Esophagus squamous epithelium (tissue), 4 donors: Measurements from ENCODE around the gene PNPO.

Source experiments
- POLR2A ChIP-seq, 4 donors: fragments of 450-650 bp; IDR thresholded peaks; one replicate each; pipeline ENCODE4 v1.6.1; 2017; ENCODE audit warnings: antibody characterized with exemption in 4 of 4, mild to moderate bottlenecking in 4 of 4, moderate library complexity in 3 of 4
- TF ChIP-seq, protein P1 (sequence below), 6 experiments: fragments of 450-650 bp in 4 of 6; fragments of 200-600 bp in 2 of 6; sonication (generic) in 2 of 6; IDR thresholded peaks; one replicate each; pipeline ENCODE4 v1.5.1; 2016 to 2019; ENCODE audit warnings: antibody characterized with exemption in 6 of 6, mild to moderate bottlenecking in 4 of 6, moderate library complexity in 4 of 6

GRCh38 chr17:47953909-47954308 lies 12.5 kb downstream of the PNPO start:
- TF ChIP-seq, protein P1, sequence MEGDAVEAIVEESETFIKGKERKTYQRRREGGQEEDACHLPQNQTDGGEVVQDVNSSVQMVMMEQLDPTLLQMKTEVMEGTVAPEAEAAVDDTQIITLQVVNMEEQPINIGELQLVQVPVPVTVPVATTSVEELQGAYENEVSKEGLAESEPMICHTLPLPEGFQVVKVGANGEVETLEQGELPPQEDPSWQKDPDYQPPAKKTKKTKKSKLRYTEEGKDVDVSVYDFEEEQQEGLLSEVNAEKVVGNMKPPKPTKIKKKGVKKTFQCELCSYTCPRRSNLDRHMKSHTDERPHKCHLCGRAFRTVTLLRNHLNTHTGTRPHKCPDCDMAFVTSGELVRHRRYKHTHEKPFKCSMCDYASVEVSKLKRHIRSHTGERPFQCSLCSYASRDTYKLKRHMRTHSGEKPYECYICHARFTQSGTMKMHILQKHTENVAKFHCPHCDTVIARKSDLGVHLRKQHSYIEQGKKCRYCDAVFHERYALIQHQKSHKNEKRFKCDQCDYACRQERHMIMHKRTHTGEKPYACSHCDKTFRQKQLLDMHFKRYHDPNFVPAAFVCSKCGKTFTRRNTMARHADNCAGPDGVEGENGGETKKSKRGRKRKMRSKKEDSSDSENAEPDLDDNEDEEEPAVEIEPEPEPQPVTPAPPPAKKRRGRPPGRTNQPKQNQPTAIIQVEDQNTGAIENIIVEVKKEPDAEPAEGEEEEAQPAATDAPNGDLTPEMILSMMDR (IDR thresholded peaks at IDR 0.05), result peak in 1 of 6 experiments; percentile 26
- TF ChIP-seq POLR2A (IDR thresholded peaks at IDR 0.05), result no peak
